ENCODE results near the gene NT5DC2. TPM values are rescaled to one million over a fixed set of nuclear protein-coding genes. Genes with fewer than 3 reads are reported as not detected.
A peak's percentile ranks its signal among the peaks of the same experiment; 100 is the strongest.

The NT5DC2 gene
- polyA plus RNA-seq (2011; rRNA removed) (97.9 and 154 TPM in 2 replicates), polyA minus RNA-seq (2011; rRNA and poly(A)+ RNA removed) (130 and 174 TPM in 2 replicates)

DNA sequence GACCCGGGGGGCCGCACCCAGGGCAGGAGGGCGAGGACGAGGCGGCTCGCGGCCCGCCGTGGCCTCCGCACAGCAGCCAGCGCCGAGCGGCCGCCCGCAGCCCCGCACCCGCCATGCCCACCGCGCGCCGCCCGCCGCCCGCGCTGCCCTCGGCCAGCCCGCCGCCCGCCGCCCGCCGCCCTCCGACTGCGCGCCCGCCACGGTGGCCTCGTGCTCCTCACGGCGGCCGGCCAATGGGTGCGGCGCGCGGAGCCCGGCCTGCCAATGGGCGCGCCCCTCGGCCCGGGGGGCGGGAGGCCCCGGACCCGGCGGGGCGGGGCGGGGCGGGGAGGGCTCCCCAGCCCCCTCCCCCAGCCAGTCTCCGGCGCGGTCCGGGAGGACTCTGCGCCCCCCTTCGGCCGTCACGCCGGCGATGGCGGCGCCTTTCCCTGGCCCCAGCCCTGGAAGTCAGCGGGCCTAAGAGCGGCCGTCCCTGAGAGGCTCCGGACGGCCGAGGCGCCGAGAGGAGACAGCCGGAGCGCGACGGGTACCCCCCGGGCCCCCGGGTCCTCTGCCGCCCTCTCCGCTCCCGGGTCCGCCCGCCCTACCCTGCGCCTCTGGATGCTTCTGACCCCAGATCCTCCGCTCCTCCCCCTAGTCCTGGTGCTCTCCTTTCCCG lies at the start of gene NT5DC2:
NT5DC2 (minus strand) TSS at position 235 of the 658 bp plus-strand sequence; CDS start at position 115, 120 bp downstream.
- H3K27ac ChIP-seq (ENCODE audit: low read depth, low read length) = peak within 1 kb of the TSS; percentile 57
- peak within 1 kb of the TSS; percentile 72 for H3K4me3 ChIP-seq (ENCODE audit: low read depth, low read length)
- no peaks in the 10 kb centered on the region; the same call in 1 of the 2 replicates for H3K9me3 ChIP-seq (ENCODE audit: control insufficient read depth, insufficient read depth, low read length)
- TF ChIP-seq, protein P1, sequence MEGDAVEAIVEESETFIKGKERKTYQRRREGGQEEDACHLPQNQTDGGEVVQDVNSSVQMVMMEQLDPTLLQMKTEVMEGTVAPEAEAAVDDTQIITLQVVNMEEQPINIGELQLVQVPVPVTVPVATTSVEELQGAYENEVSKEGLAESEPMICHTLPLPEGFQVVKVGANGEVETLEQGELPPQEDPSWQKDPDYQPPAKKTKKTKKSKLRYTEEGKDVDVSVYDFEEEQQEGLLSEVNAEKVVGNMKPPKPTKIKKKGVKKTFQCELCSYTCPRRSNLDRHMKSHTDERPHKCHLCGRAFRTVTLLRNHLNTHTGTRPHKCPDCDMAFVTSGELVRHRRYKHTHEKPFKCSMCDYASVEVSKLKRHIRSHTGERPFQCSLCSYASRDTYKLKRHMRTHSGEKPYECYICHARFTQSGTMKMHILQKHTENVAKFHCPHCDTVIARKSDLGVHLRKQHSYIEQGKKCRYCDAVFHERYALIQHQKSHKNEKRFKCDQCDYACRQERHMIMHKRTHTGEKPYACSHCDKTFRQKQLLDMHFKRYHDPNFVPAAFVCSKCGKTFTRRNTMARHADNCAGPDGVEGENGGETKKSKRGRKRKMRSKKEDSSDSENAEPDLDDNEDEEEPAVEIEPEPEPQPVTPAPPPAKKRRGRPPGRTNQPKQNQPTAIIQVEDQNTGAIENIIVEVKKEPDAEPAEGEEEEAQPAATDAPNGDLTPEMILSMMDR (IDR thresholded peaks at IDR 0.05; ENCODE audit: low read depth, low read length) = no peak; the same call in 1 of the 2 replicates
- POLR2A ChIA-PET = no interaction called here
- CTCF ChIA-PET = no interaction called here
- no peak for DNase-seq (ENCODE audit: low read depth, low spot score)
- no peaks in the 10 kb centered on the region for H3K27me3 ChIP-seq (ENCODE audit: control insufficient read depth, insufficient read depth, low read length)

GRCh38 chr3:52574056-52574965 lies 40.7 kb upstream of the NT5DC2 start:
- DNase-seq (ENCODE audit: low read depth, low spot score) = no peak

GRCh38 chr3:52572221-52572620 lies 38.6 kb upstream of the NT5DC2 start:
- Histone ChIP-seq H3K27ac (ENCODE audit: low read depth, low read length) (no peak overlapping the region), H3K9me3 (ENCODE audit: control insufficient read depth, insufficient read depth, low read length) (no peaks in the 10 kb centered on the region), H3K4me3 (ENCODE audit: low read depth, low read length) (no peak overlapping the region), H3K27me3 (ENCODE audit: control insufficient read depth, insufficient read depth, low read length) (no peaks in the 10 kb centered on the region)
- no peak for DNase-seq (ENCODE audit: low read depth, low spot score)
- TF ChIP-seq, protein P1 (IDR thresholded peaks at IDR 0.05; ENCODE audit: low read depth, low read length) = no peak
- POLR2A ChIA-PET = no interaction called here
- CTCF ChIA-PET = interaction anchor here (0.6 kb wide), 1 partner anchor 97 kb away, joined by 3 read pairs; no protein-coding TSS in a partner anchor

More at GRCh38 chr3:52574056-52574965, 40.7 kb upstream of the NT5DC2 start:
- CTCF ChIA-PET = no interaction called here
- TF ChIP-seq, protein P1 (IDR thresholded peaks at IDR 0.05; ENCODE audit: low read depth, low read length) = no peak
- H3K27me3 ChIP-seq (ENCODE audit: control insufficient read depth, insufficient read depth, low read length) = no peaks in the 10 kb centered on the region
- no peak overlapping the region for H3K4me3 ChIP-seq (ENCODE audit: low read depth, low read length)
- no peaks in the 10 kb centered on the region for H3K9me3 ChIP-seq (ENCODE audit: control insufficient read depth, insufficient read depth, low read length)
- H3K27ac ChIP-seq (ENCODE audit: low read depth, low read length) = peak overlapping the region; percentile 3
- POLR2A ChIA-PET = no interaction called here

DNA sequence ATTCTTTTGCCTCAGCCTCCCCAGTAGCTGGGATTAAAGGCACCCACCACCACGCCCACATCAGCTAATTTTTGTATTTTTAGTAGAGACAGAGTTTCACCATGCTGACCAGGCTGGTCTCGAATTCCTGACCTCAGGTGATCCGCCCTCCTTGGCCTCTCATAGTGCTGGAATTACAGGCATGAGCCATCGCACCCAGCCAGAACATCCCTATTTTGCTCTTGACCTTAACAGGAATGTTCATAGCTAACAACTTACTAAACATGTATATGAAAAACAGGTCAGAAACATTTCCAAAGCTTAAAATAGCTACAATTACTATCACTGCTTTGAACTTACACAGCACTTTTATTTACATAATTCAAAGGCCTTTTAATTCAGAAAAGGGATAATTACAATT lies 36.4 kb upstream of the NT5DC2 start:
- Histone ChIP-seq H3K27me3 (ENCODE audit: control insufficient read depth, insufficient read depth, low read length) (no peaks in the 10 kb centered on the region), H3K4me3 (ENCODE audit: low read depth, low read length) (no peak overlapping the region), H3K9me3 (ENCODE audit: control insufficient read depth, insufficient read depth, low read length) (no peaks in the 10 kb centered on the region), H3K27ac (ENCODE audit: low read depth, low read length) (no peak overlapping the region)
- TF ChIP-seq, protein P1 (IDR thresholded peaks at IDR 0.05; ENCODE audit: low read depth, low read length) = no peak
- CTCF ChIA-PET = interaction anchor here (0.9 kb wide), 1 partner anchor 98 kb away, joined by 3 read pairs; no protein-coding TSS in a partner anchor
- POLR2A ChIA-PET = interaction anchor here (0.7 kb wide), 1 partner anchor 97 kb away, joined by 9 read pairs; no protein-coding TSS in a partner anchor
- peak; percentile 3 for DNase-seq (ENCODE audit: low read depth, low spot score)

All from AG04450 (cell line).